Stimulated activated CD8-positive, alpha-beta memory T cell treated with anti-CD3 and anti-CD28 coated beads, Interleukin-4, amount 100 ng/mL, for 1 hour (primary cell): ENCODE measurements around the gene NFE2L3.
"Not testable (repeated sequence)": the region's sequence is repeated elsewhere in the genome, so short reads cannot be mapped to it uniquely, and the experiment has no call there.

Source experiments
- DNase-seq, 2 donors: peaks; one replicate each; pipeline ENCODE4 v3.0.0-alpha.2; 2020; ENCODE audit warnings: low read depth in 2 of 2, low spot score in 1 of 2

Gene NFE2L3, protein sequence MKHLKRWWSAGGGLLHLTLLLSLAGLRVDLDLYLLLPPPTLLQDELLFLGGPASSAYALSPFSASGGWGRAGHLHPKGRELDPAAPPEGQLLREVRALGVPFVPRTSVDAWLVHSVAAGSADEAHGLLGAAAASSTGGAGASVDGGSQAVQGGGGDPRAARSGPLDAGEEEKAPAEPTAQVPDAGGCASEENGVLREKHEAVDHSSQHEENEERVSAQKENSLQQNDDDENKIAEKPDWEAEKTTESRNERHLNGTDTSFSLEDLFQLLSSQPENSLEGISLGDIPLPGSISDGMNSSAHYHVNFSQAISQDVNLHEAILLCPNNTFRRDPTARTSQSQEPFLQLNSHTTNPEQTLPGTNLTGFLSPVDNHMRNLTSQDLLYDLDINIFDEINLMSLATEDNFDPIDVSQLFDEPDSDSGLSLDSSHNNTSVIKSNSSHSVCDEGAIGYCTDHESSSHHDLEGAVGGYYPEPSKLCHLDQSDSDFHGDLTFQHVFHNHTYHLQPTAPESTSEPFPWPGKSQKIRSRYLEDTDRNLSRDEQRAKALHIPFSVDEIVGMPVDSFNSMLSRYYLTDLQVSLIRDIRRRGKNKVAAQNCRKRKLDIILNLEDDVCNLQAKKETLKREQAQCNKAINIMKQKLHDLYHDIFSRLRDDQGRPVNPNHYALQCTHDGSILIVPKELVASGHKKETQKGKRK

DNA sequence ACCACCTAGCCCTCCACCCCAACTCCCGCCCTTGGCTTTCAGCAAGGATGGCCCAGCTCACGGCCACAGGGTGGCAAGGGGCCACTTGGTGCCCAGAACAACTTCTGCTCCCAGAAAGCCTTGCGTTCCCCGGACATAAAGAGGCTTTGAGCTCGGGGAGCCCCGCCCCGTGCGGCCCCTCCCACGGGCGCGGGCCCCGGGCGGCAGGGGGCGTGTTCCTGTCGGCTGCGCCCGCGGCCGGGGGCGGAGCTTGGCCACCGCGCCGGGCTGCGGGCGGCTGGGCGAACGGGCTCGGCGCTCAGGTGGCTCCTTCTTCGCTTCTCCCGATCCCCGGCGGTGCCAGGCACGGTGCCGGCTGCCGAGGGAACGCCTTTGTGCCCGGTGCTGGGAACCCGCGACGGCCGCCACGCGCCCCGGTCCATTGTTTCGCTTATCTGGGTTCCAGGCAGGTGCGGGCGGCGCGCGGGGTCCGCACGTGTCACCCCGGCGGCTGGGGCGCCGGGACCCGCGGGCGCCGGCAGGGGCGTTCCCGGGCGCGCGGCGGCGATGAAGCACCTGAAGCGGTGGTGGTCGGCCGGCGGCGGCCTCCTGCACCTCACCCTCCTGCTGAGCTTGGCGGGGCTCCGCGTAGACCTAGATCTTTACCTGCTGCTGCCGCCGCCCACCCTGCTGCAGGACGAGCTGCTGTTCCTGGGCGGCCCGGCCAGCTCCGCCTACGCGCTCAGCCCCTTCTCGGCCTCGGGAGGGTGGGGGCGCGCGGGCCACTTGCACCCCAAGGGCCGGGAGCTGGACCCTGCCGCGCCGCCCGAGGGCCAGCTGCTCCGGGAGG lies at the start of gene NFE2L3:
TSS of gene NFE2L3 (plus strand) at position 246 of the 829 bp plus-strand sequence. CDS start at position 547, 301 bp downstream.
- DNase-seq, result peak; percentile 36 to 52

DNA sequence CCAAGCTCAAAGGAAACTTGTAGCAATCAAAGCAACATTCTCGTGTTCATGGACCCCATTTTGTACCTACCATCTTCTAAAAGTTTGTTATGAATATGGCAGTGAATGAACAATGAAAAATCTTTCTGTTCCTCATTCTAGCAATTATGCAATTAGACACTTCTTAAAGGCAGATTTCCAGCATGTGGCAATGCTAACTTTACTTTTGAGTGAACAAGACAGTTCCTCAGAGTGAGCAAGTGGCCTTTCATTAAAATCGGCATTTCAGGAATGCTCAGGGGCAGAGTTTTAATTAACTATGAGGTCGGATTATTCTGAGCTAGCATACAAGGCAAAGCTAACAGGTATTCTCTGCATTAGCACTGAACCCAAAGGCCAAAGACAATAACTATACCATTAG lies 48.4 kb upstream of the NFE2L3 start:
- no peak for DNase-seq

DNA sequence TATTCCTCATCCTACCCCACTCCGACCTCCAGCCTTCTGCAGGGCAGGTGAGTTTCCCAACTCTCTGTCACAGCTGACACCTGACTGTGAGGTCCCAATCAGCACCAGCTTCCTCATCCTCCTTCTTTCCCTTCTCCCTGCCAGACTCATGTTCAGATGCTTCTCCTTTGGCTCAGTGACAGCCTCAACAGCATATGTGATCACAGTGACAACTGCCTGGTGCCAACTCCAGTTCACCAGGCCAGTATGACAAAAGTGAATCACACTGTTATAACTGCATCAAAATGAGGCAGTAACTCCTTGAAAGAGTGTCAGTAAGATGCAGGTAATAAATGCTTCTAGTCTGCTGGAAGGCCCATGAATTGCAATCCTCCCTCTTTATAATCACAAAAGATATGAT lies 46.8 kb upstream of the NFE2L3 start:
- no peak for DNase-seq

DNA sequence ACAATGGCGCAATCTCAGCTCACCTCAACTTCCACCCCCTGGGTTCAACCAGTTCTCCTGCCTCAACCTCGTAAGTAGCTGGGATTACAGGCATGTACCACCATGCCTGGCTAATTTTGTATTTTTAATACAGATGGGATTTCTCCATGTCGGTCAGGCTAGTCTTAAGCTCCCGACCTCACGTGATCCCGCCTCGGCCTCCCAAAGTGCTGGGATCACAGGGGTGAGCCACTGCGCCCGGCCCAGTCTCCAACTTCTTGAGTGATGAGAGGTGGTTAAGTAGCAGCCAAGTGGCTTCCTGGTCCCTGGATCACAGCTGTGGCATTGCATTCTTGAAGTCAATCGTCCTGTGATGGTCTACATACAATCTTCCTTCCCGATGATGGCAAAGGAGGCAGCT lies 46.1 kb upstream of the NFE2L3 start:
- no peak for DNase-seq

DNA sequence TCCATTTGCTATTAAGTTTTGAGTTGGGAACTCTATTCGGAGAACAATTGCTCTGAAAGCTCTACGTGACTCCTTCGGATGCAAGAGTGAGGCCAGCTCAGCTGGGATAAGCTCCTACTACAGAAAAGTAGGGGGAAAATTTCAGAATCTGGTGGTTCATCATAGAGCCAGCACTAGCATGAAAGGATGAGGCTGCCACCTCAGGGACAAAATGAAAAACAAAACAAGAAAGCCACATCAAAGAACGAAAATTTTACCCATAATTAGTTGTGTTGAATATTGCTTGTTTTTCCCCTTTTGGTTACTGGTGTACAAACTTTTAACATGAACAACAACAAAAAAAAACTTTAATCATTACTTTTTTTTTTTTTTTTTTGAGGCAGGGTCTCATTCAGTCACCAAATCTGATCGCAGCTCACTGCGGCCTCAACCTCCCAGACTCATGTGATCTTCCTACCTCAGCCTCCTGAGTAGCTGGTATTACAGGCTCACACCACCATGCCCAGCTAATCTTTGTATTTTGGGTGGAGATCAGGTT lies 39.7 kb upstream of the NFE2L3 start:
- DNase-seq, result no peak

DNA sequence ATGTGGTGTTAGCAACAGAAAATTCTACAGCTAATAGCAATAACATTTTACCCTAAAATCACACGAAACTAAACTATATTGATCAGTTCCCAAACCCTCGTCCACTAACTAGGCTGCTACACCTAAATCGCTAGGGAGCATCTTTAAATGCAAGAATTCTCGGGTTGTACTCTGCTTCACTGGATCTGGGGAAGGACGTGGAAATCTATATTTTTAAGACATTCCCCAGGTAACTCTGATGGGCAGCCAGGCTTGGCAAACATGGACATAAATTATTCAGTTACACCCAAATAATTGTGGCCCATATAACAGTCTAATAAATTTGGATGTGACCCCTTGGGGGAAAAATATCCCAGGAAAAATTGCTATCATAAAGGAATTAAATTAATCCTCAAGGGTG lies 36.3 kb upstream of the NFE2L3 start:
- no peak for DNase-seq

DNA sequence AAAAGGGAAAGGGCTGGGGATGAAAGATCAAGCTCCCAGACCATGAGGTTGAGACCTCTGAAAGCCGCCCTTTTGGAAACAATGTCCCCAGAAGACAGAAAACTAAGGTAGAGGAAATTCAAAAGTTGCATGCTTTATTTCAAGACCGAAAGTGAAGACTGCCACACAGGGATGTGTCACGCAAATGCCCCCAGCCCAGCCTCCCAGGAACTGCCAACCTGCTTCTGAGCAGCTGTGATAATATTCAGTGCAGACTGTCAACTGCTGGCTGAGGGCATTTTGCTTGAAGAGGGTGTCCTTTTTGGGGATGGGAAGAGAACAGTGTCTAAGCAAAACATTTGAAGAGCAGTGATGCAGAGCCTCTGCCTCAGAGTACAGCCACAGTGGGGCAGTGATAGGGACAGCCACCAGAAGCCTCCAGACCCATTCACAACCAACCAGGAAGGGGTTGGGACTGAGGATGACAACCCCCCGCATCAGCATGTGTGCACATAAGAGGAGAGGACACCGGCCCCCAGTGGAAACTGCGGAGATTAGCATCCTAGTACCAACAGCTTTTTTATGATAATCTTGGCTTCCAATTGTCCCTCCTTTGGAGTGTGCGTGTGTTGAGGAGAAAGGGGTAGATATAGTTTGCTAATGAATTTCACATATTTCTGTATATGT lies 34.7 kb upstream of the NFE2L3 start:
- no peak for DNase-seq

DNA sequence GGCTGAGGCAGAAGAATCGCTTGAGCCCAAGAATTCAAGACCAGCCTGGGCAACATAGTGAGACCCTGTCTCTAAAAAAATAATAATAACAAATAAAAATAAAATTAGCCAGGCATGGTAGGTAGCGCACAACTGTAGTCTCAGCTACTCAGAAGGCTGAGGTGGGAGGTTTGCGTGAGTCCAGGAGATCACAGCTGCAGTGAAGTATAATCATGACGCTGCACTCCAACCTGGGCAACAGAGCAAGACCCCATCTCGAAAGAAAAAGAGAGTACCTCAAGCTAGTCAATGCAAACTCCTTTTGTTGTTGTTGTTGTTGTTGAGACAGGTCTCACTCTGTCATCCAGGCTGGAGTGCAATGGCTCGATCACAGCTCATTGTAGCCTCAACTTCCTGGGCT lies 34.0 kb upstream of the NFE2L3 start:
- no peak for DNase-seq

DNA sequence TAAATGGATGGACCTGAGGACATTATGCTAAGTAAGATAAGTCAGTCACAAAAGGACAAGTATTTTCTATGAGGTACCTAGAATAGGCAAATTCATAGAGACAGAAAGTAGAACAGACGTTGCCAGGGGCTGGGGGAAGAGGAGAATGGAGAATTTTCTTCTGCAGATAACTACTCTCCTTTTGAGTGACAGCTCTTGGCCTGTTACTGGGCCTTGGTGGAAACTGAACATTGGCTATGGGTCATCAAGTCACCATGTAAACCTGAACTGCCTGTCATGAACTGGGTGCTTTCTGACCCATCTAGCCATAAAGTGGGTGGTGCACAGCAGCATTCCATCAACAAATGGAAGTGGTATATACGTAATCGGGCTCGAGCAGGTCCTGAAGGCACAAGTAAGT lies 29.3 kb upstream of the NFE2L3 start:
- DNase-seq, result no peak

DNA sequence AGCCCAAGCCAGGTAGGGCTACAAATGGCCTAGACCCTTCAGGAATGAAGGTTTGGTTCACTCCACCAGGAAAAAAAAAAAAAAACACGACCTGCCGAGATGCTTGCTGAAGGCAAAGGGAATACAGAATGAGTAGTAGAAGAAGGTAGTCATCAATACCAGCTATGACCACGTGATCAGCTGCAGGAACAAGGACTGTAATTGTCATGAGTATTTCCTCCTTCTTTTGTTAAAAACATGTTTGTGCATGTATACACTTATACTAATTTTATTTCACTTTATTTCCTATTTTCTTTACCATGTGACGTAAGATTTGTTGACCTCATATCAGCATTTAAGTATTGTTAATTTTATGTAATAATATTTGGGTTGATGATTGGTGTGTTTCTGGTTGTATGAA lies 27.2 kb upstream of the NFE2L3 start:
- not testable (repeated sequence) for DNase-seq

DNA sequence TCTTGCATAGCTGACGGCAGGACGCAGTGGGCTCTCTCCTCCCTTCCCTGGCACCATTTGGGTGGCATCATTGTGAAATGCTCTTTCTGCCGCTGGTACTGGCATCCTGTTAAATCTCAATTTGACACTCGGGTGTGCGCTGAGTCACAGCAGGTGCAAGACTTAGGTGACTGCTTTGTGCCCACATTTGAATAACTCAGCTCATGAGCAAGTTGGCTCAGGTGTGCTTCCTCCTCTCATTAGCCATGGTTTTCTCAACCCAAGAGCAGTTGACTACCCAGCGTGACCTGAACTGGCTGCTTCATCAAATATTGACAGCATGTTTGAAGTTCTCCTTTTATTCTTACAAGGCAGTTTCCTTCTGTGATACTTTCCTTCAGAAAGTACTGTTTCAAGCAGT lies 24.6 kb upstream of the NFE2L3 start:
- no peak for DNase-seq

DNA sequence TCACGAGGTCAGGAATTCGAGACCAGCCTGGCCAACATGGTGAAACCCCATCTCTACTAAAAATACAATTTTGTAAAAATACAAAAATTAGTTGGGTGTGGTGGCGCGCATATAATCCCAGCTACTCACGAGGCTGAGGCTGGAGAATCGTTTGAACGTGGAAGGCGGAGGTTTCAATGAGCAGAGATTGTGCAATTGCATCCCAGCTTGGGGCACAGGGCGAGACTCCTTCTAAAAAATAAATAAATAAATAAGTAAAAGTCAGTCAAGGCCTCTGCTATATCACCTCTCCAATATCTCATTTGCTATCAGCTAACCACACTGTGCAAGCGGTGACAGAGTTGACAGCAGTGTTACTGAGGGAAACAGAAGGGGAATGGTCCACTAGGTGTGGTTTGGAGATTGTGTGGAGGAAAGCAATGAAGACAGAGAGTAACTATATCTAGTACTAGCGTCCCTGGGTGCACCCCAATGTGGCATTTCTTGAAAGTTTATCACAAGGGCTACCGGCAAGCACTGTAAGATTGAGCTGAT lies 20.9 kb upstream of the NFE2L3 start:
- no peak for DNase-seq

DNA sequence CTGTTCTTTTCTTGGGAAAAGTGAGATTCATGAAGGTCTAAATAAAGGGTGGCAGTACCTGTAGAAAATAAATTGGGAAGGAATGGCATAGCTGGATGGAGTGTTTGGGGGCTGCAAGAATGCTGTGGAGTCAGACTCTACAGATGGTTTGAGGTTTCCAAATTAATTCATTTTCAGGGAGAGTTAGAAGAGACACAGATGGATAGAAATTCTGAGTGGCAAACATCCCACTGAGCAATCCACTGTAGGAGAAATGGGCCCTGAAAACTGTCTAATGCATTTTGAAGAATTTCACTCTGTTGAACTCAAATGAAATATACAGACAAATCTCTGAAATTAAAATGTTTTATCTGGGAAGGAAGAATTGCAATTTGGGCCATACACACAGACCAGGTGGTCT lies 16.9 kb upstream of the NFE2L3 start:
- DNase-seq, result no peak

DNA sequence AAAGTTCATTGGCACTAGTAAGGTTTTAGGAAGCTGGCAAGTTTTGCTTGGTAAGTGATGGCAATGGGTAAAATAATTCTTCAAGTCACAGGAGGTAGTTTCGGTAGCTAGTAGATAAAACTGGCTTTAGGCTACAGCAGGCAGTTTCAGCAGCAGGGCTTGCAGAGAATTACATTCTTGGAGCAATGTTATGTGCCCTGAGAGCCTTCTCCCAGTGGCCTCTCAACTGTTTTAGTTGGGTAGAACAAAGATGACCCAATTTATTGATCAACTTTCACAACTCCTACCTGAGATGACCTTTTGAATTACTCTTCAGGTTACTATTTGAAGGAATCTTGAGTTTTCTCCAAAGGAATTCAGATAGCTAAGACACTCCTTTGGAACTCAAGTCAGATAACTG lies 16.4 kb upstream of the NFE2L3 start:
- no peak for DNase-seq

DNA sequence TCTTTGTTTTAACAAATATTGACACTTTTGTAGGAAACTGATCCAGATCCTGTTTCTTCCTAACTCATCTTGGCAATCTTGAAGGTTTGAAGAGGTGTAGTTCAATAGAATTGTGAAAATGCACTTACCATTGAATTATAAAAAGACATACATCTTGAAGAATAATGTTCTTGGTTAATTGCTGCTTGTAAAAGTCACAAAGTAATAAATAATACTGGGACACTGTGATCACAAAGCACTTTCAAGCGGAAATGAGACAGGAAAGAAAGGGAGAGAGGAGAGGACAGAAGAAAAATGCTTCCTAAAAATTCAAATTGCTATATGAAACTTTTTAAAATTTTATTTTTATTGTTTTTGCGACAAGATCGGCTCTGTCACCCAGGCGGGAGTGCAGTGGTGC lies 15.2 kb upstream of the NFE2L3 start:
- DNase-seq, result no peak

DNA sequence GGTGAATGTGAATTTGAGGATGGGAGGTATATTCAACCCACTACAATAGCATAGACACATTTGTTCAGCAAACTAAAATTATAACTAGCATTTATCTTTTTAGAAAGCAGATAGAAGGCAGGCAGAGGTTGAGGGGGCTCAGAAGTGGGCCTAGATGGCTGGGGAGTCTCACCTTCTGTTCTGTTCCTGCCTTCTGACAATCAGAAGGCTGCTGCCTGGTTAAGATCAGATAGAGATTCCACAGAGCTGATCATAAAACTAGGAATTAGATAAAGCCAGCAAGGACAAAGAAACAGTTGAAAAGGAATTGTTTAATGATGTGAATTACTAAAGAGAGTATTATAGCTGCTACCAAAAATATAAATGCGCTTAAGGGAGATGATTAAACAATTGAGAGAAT lies 11.6 kb upstream of the NFE2L3 start:
- DNase-seq, result no peak

DNA sequence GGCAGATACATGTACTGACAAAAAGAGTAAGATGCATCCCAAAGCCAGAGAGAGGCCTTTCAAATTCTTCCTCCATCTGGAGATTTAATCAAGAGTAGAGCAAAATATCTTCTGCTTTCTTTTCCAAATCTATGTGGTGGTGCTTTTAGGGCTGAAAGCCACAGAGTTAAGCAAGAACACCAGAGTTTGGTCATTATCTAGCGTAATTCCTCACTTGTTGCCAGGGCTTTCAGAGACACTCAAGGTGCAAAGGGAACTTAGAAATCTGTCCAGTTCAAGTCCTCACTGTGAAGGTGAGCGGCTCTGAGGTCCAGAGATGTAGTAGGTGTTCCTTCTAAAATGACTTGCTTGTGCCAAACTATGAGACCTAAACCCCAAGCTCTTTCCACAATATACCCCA lies 10.9 kb upstream of the NFE2L3 start:
- no peak for DNase-seq

DNA sequence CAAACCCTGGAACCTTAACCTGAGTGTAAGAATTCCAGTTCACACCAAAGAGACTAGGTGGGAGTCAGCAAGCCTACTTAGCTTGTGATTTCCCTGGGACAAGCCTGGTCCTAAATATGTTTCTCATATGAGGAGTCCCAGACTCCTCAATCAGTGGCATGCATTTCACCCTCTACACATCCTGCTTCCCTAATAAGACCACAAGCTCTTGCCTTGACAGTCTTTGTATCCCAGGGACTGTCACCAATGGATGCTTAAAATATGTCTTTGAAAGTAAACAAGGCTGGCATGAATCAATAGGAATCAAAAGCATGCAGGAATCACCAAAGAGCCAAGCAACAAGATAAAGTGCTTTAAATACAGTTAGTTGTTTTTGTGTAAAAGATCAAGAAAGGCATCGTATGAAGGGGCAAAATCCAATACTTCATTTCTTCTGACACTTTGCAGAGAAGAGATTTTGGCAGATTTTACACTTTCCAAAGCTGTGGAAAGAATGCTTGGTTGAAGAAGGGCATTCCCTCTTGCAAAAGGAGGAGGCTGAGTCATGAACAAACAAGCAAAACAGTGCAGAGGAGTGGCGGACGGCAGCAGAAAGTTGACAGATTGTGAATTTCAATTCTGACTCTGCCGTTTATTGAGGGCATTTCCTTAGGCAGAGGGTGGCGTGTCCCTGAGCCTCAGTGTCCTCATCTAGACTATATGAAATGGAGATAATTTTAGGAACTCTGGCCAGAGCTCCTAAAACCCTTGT lies 8.5 kb upstream of the NFE2L3 start:
- DNase-seq, result no peak

DNA sequence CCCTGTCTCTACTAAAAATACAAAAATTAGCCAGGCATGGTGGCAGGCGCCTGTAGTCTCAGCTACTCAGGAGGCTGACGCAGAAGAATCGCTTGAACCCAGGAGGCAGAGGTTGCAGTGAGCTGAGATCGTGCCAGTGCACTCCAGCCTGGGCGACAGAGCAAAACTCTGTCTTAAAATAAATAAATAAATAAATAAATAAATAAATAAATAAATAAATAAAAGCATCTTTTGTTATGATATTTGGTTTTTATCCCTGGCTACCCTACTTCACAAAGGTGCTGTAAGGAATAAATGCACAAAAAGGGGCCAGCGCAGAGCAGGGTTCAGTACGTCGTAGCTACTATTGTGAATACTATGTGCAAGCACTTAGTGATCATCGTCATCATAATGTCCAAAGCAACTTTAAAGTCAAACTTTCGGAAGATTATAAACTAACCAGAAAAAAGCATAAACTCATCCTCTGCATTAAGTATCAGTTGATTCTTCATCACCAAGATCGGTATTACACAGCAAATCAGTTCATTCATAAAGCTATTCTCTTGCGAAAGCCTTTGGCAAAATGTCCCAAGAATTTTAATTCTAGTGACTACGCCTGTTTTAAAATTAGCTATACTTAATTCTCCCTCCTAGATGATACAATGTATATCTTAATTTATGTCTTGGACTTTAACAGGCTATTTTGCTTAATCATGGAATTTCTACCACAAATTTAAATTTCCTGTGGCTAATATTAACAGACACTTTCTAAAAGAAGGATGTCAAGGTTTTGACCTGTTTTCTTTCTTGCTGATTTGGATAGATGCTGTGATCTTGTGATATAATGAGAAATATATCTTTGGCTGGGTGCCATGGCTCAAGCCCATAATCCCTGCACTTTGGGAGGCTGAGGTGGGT lies 7.6 kb upstream of the NFE2L3 start:
- no peak for DNase-seq
